ENCODE results near the gene CABP1.

Gene CABP1

GRCh38 chr12:120686690-120687577 lies 46.5 kb downstream of the CABP1 start, which contains the start of gene MLEC:
Gene MLEC, plus strand, starts transcription at chr12:120687149. Its CDS starts 148 bp downstream, at chr12:120687297.
- TF ChIP-seq Cebpa-rat (IDR thresholded peaks at IDR 0.05) = no peak
- Histone ChIP-seq H3K4me2 (peak within 1 kb of the TSS; percentile 86 to 97 (median 95)), H3K9ac (peak within 1 kb of the TSS; percentile 87 to 98 (median 95)), H3K27me3 (no peaks in the 10 kb centered on the region), H3K9me3 (replicated peaks in 1 of 11) (no peaks in the 10 kb centered on the region), H3K27ac (peak within 1 kb of the TSS; percentile 80 to 97 (median 92)), H3K36me3 (peaks cover 0 to 22% (median 0%) of the 10 kb centered on the region in 11 experiments; a peak in 5 of 22 replicates), H3K4me1 (peaks cover 53 to 74% (median 69%) of the 10 kb centered on the region in 10 experiments), H3K4me3 (peak within 1 kb of the TSS; percentile 86 to 97 (median 90)), H4K20me1 (peaks cover 32 to 49% (median 48%) of the 10 kb centered on the region in 11 experiments; a peak in 21 of 22 replicates)

GRCh38 chr12:120687578-120688289 lies 47.3 kb downstream of the CABP1 start:
- no peaks in the 10 kb centered on the region for H3K9me3 ChIP-seq (replicated peaks in 1 of 11)
- peak overlapping the region; percentile 87 to 98 (median 95) for H3K9ac ChIP-seq
- H3K36me3 ChIP-seq = peaks cover under 1 to 30% (median 6%) of the 10 kb centered on the region in 11 experiments; a peak in 20 of 22 replicates
- peaks cover 40 to 57% (median 56%) of the 10 kb centered on the region in 11 experiments; a peak in 21 of 22 replicates for H4K20me1 ChIP-seq
- peaks cover 61 to 81% (median 74%) of the 10 kb centered on the region in 10 experiments for H3K4me1 ChIP-seq
- TF ChIP-seq Cebpa-rat (IDR thresholded peaks at IDR 0.05) = no peak
- peak overlapping the region; percentile 86 to 97 (median 90) for H3K4me3 ChIP-seq
- peak overlapping the region; percentile 86 to 97 (median 94) for H3K4me2 ChIP-seq
- H3K27ac ChIP-seq = peak overlapping the region; percentile 73 to 97 (median 92)
- no peaks in the 10 kb centered on the region for H3K27me3 ChIP-seq

DNA sequence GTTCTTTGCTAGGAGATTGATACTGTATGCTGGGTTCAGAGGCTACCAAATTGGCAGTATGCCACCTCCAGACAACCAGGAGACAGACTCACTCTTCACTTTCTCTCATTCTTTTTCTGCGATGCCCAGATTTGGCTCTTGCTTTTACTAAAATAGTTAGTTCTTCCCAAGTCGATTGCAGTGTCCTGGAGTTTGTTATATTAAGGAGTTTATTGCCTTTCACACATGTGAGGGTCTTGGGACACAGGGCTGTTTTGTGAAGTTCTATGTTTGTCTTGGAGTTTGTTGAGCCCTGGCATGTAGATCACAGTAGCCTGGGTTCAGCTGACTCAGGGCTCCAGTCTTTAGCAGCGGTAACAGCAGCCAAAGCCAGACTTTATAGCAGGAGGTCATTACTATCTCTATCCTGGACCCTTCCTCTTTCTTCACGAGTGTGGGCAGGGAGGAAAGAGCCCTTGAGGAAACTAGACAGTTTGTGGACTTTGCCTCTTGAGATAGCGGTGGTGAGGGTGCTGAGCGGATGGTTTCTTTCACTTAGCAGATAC lies 48.2 kb downstream of the CABP1 start:
- H3K4me2 ChIP-seq = peak overlapping the region; percentile 86 to 97 (median 94)
- no peaks in the 10 kb centered on the region for H3K9me3 ChIP-seq (replicated peaks in 1 of 11)
- H3K36me3 ChIP-seq = peaks cover 9 to 38% (median 14%) of the 10 kb centered on the region in 11 experiments
- no peaks in the 10 kb centered on the region for H3K27me3 ChIP-seq
- peak overlapping the region in 10 of 11 experiments; percentile 89 to 97 (median 93); a peak in 20 of 22 replicates for H3K27ac ChIP-seq
- H3K9ac ChIP-seq = peak overlapping the region; percentile 87 to 98 (median 95)
- TF ChIP-seq Cebpa-rat (IDR thresholded peaks at IDR 0.05) = no peak
- peaks cover 48 to 66% (median 65%) of the 10 kb centered on the region in 11 experiments; a peak in 21 of 22 replicates for H4K20me1 ChIP-seq
- H3K4me1 ChIP-seq = peaks cover 65 to 77% (median 69%) of the 10 kb centered on the region in 10 experiments
- peak overlapping the region; percentile 86 to 97 (median 90) for H3K4me3 ChIP-seq

DNA sequence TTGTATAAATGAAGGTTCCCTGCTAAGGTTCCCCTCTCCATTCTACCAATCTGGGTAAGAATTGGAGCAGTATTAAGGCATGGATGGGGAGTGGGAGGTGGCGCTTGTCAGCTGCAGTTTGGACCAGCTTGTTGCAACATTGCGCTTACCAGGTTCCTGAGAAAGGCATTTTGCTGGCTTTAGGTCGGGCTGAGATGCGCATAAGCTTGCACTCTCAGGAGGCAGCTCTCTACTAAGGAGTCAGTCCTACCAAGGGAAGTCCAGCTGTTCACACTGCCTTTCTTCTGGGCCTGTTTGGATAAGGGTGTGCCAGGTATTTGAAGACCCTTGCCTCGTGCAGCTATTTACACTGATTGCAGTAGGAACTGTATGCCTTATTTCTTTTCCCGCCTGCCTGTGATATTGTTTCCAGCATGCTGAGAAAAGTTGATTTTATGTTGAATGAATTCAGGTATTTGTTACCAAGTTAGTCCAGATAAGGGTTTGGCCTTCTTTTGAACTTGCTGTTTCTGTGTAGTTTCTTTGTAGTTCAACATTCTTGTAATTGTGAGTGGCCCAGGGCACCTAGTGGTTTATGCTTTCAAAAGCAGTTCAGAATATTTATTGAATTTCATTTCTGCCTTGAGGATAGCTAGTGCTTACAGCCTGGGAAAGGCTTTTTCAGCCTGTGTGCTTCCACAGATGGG lies 49.1 kb downstream of the CABP1 start:
- Histone ChIP-seq H3K27ac (peak overlapping the region in 7 of 11 experiments; percentile 90 to 97 (median 92); a peak in 9 of 22 replicates), H3K27me3 (no peaks in the 10 kb centered on the region), H3K9ac (peak overlapping the region; percentile 87 to 98 (median 95)), H3K4me3 (peak overlapping the region; percentile 86 to 97 (median 90)), H3K9me3 (replicated peaks in 1 of 11) (no peaks in the 10 kb centered on the region), H3K4me1 (peaks cover 59 to 71% (median 62%) of the 10 kb centered on the region in 10 experiments), H4K20me1 (peaks cover 48 to 75% (median 72%) of the 10 kb centered on the region in 11 experiments; a peak in 21 of 22 replicates), H3K4me2 (peak overlapping the region; percentile 86 to 97 (median 94)), H3K36me3 (peaks cover 19 to 48% (median 24%) of the 10 kb centered on the region in 11 experiments)
- no peak for TF ChIP-seq Cebpa-rat (IDR thresholded peaks at IDR 0.05)

- TF ChIP-seq Cebpa-rat (IDR thresholded peaks at IDR 0.05) = no peak
- Histone ChIP-seq H4K20me1 (peaks cover 48 to 80% (median 72%) of the 10 kb centered on the region in 11 experiments; a peak in 21 of 22 replicates), H3K4me3 (peak overlapping the region in 8 of 10 experiments; percentile 87 to 97 (median 94); a peak in 5 of 20 replicates)
Measured at GRCh38 chr12:120690083-120690450, 49.6 kb downstream of the CABP1 start.

DNA sequence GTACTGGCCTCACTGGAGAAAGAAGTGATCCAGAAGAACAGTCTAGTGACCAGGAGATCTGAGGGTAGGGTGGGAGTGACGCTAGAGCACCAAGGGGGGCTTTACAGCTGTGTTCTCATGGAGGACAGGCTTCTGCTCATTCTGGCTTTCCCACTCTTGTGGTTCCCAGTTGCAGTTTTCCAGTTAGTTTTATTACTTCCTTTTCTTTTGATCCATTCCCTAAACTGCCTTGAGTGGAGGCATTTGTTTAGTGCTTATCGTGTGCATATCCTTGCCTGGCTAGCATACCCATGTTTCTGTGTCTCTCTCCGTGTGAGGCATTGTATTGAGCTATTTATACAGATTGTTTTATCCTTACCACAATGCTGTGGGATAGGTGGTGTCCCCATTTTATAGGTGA lies 50.6 kb downstream of the CABP1 start:
- Histone ChIP-seq H3K4me3 (peak overlapping the region in 6 of 10 experiments; percentile 8 to 96 (median 64); a peak in 8 of 20 replicates), H4K20me1 (peaks cover 48 to 89% (median 72%) of the 10 kb centered on the region in 11 experiments; a peak in 21 of 22 replicates), H3K9me3 (replicated peaks in 1 of 11) (no peaks in the 10 kb centered on the region), H3K4me2 (peak overlapping the region; percentile 86 to 97 (median 94)), H3K27me3 (no peaks in the 10 kb centered on the region), H3K9ac (peak overlapping the region; percentile 2 to 98 (median 30); a peak in 18 of 22 replicates), H3K4me1 (peaks cover 45 to 64% (median 48%) of the 10 kb centered on the region in 10 experiments), H3K36me3 (peaks cover 33 to 62% (median 38%) of the 10 kb centered on the region in 11 experiments), H3K27ac (peak overlapping the region in 9 of 11 experiments; percentile 1 to 52 (median 17); a peak in 16 of 22 replicates)
- TF ChIP-seq Cebpa-rat (IDR thresholded peaks at IDR 0.05) = no peak

More at GRCh38 chr12:120690083-120690450, 49.6 kb downstream of the CABP1 start:
- H3K4me2 ChIP-seq = peak overlapping the region; percentile 86 to 97 (median 94)
- H3K9ac ChIP-seq = peak overlapping the region; percentile 87 to 98 (median 95); a peak in 15 of 22 replicates
- peaks cover 24 to 53% (median 29%) of the 10 kb centered on the region in 11 experiments for H3K36me3 ChIP-seq
- no peaks in the 10 kb centered on the region for H3K9me3 ChIP-seq (replicated peaks in 1 of 11)
- H3K27ac ChIP-seq = peak overlapping the region in 1 of 11 experiments; percentile 92; a peak in 2 of 22 replicates
- no peaks in the 10 kb centered on the region for H3K27me3 ChIP-seq
- H3K4me1 ChIP-seq = peaks cover 54 to 68% (median 57%) of the 10 kb centered on the region in 10 experiments

GRCh38 chr12:120692524-120693033 lies 52.2 kb downstream of the CABP1 start:
- peak overlapping the region; percentile 86 to 97 (median 94) for H3K4me2 ChIP-seq
- peaks cover 49 to 78% (median 54%) of the 10 kb centered on the region in 11 experiments for H3K36me3 ChIP-seq
- no peak for TF ChIP-seq Cebpa-rat (IDR thresholded peaks at IDR 0.05)
- peaks cover 44 to 78% (median 55%) of the 10 kb centered on the region in 10 experiments for H3K4me1 ChIP-seq
- H4K20me1 ChIP-seq = peaks cover 48 to 85% (median 68%) of the 10 kb centered on the region in 11 experiments; a peak in 21 of 22 replicates
- peak overlapping the region in 10 of 11 experiments; percentile 1 to 52 (median 20); a peak in 13 of 22 replicates for H3K27ac ChIP-seq
- no peaks in the 10 kb centered on the region for H3K9me3 ChIP-seq (replicated peaks in 1 of 11)
- H3K4me3 ChIP-seq = no peak overlapping the region
- H3K9ac ChIP-seq = peak overlapping the region in 6 of 11 experiments; percentile 0 to 98 (median 54); a peak in 6 of 22 replicates
- H3K27me3 ChIP-seq = no peaks in the 10 kb centered on the region
